GM19438 (cell line): ENCODE results near the gene GSTO1.
A peak's percentile ranks its signal among the peaks of the same experiment; 100 is the strongest.

Experiments used
- ATAC-seq: cut with Tn5 transposase; IDR thresholded peaks from one replicate; pipeline ENCODE4 v1.9.1; 2021; ENCODE audit warnings: low read depth; ENCODE audit not compliant: unreplicated experiment

Gene GSTO1

DNA sequence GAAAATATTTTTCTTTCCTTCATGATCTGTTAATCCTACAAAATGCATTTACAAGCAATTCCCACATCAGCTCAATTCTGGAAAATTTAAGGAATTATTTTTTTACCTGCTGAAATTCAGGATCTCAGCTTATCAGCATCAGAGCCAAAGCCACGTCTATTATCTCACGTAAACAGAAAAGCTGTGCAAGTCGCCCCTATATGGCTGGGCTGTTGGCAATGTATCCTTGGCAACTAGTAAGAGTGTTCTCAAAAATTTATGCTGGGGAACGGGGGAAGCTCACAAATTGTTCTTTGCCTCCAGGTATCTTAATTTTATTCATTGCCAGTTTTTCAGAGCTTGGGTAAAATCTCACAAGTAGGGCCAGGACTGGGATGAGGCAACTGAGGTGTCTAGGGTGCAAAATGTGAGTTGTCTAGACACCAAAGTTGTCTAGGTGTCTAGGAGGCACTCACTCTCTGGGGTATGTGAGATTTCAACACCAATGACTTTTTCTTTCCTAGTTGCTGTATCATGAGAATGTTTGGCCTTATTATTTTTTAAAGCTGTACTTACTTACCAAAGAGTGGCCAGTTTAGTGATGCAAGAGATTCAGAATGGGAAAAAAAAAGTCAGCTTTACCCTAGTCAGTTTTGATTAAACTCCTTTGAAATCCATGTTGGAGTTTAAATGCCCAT lies 19.3 kb downstream of the GSTO1 start:
- ATAC-seq, result no peak

DNA sequence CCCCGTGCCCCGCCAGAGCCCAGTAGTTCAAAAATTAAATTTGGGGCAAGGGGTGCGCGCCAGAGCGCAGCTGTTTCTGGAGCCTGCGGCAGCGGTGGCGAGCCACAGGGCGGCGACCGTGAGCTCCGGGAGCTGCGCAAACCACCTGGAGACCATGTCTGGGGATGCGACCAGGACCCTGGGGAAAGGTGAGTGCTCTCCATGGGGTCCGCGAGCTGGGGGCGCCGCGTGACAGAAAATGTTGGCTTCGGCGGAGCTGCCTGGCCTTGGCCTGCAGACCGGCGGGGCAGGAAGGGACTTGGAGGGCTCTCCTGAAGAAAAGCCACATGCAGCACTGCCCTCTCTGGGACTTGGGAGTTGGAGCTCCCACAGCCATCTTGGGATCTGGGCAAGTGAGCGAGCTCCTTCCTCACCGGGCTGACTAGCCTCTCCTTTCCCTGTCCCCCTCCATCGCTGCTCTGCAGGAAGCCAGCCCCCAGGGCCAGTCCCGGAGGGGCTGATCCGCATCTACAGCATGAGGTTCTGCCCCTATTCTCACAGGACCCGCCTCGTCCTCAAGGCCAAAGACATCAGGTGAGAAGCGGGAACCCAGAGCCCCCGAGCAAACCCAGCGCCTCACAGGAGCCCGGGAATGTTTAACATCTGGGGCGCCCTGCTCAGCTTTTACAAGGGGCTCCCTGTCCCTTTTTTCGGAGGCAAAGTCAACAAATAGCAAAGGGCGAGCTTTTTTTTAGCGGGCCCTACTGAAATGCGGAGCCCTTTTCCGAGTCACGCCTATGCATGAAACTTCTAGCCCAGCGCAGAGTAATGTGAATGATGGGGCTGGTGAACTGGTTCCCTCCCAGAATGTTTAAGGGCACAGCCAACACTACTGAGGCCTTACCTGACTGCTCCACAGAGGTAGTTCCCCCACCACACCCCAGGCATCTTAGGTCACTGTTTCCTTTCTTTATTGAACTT lies 20.4 kb downstream of the GSTO1 start:
- ATAC-seq, result peak; percentile 75

DNA sequence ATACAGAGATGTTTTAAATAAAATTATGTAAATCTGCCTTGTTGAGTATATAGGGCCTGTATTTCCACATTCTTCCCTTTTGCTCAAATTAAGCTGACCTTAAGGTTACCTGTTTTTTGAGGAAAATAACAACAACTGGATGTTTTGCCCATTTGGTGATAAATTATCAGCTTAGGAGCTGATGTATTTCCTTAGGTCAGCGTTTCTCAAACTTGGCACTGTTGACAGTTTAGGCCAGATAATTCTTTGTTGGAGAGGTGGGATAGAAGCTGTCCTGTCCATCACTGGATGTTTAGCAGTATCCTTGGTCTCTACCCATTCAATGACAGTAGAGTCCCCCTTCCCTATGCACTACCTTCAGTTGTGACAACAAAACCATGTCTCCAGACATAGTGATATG lies 21.5 kb downstream of the GSTO1 start:
- no peak for ATAC-seq

DNA sequence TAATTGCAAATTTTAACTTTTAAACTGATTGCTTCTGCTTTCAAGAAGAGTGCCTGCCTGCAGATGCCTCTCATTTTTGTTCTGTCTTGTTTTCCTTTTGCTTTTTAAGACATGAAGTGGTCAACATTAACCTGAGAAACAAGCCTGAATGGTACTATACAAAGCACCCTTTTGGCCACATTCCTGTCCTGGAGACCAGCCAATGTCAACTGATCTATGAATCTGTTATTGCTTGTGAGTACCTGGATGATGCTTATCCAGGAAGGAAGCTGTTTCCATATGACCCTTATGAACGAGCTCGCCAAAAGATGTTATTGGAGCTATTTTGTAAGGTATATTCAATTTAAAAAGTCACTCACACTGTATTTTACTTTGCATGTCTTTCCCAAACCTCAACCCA lies 23.1 kb downstream of the GSTO1 start:
- ATAC-seq, result no peak

DNA sequence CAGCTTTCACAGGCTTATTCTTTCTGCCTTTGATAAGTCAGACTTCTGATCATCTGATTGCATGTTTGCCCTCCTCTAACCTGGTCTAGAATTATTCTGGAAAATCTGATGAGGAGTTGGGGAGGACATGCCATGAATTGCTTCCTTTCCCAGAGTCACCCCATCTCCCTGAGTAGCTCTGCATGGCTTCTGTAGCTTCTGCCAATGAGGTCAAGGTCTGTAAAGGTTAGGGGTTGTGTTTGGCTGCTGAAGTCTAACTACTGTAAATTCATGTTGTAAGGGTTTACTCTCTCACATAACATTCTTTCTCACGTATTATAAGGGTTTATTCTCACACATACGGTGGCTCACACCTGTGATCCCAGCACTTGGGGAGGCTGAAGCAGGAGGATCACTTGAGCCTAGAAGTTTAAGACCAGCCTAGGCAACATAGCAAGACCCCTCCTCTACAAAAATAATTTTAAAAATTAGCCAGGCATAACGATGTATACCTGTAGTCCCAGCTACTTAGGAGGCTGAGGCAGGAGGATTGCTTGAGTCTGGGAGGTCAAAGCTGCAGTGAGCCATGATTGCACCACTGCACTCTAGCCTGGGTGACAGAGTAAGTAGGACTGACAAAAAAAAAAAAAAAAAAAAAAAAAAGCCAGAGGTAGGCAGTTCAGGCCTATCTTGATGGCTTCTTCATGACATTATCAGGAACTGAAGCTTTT lies 25.0 kb downstream of the GSTO1 start:
- ATAC-seq, result no peak

DNA sequence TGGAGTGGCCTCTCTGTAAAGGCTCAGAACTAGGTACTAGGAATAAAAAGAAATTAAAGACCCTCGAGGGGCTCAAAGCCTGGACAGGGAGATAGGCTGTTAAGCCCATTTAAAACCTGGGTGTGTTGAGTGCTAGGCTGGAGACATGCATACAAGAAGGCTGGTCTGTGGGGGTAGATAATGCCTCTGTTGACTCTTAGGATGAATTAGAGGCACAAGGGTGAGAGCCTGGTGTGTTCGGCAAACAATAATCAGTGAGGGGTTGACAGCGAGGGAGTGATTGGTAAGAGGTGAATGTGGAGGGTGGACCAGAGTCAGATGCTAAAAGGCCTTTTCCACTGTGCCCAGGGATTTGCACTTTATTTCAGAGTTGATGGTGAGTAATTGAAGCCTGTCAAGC lies 27.0 kb downstream of the GSTO1 start:
- ATAC-seq, result no peak

DNA sequence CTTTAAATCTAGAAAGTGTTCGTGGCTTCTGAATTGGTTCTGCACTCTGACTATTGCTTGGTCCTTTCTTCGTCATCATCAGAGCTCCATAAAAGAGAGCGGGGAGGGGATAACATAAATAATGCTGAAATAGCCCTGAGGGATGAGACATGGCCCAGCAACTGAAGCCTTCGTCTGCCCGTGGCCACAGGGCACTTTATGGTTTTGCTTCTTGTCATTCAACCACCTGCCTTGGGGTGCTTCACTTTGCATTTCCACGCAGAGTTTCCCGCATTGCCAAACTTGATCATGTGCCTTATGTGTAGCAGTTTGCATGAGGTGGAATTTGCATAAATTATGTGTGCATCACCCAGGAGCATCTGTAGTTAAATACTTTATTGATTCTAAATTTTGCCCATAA lies 30.2 kb downstream of the GSTO1 start:
- no peak for ATAC-seq

DNA sequence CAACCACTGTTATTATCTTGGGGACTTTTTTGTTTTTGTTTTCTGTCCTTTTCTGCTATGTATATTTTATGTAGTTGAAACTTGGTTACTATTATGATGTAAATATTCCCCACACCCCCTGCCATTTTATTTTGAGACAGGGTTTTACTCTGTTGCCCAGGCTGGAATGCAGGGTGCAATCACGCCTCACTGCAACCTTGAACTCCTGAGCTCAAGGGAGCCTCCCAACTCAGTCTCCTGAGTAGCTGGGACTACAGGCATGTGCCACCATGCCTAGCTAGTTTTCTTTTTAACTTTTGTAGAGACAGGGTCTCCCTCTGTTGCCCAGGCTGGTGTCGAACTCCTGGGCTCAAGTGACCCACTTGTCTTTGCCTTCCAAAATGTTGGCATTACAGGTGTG lies 32.2 kb downstream of the GSTO1 start:
- ATAC-seq, result no peak

DNA sequence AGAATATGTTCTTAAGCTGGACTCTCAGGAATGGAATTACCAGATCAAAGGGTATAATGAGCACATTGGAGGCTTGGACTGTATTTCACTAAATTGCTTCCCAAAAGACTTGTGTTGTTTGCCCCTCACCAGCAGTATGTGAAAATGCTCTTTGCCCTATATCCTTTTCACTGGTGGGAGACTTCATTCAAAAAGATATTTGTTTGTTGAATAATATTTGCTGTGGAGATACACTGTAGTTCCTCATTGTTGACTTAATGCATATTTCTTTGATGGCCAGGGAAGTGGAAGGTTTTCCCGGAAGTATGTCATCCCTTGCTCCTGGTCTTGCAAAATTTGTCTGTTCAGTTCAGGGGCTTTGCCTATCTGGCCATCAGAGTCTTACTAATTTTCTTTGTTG lies 33.7 kb downstream of the GSTO1 start:
- ATAC-seq, result no peak

DNA sequence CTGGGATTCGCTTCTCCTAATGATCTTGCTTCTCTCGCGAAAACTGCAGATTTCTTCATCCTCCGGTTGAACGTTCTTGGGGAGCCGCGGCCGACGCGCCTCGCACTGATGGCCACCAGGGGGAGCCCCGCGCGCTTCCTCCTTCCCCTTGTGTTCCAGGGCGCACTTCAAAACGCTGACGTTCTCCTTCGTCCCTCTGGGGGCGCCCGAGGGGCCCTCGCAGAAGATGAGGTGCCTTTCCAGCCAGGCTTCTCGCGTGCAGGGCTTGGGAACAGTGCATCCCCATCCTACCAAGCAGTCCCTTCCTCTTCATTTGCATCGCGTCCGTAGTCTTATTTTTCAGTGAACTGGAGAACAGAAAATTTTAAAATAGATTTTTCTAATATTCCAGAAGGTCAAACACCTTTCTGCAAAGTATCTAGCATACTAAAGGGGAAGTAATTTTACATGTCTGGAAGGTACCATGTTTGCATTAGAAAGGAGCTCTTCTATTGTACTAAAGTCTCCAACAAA lies 36.8 kb downstream of the GSTO1 start:
- peak; percentile 97 for ATAC-seq

DNA sequence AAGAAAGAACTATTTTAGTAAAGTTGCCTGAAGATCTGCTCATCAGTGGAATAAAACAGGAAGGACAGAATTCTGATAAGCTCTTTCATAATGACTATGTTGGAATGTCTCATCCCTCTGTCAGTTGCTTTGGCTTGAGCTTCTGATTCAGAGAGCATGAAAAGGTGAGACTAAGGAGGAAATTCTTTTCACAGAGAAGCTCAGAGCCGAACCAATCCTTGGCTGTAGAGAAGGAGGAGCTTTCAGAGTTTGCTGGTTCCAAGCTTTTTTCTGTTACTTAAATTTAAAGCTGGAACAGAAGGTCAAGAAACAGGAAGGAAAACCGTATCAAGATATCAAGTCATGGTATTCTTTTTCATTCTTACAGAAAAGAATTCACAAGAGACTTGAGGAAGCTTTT lies 38.3 kb downstream of the GSTO1 start:
- no peak for ATAC-seq

DNA sequence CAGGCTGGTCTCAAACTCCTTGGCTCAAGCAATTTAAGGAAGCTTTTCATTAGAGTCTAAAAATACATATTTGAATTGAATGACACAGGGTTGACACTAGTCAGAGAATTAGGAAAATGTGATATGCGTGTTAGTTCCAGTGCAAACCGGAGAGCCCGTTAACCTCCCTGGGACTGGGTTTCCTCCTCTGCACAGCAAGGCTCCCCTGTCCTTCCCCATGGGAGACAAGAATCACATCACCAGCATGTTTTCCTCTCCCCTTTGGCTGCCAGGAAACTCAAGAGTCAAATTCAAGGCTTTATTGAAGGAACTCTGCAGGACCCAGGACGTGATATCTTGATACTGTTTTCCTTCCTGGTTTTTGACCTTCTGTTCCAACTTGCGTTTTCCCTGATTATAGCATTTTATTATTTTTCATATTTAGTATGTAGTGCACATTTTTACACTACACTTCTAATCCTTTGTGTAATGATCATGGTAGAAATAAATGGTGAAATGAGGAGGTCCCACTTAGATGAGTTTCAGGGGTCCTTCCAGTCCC lies 39.2 kb downstream of the GSTO1 start:
- no peak for ATAC-seq

DNA sequence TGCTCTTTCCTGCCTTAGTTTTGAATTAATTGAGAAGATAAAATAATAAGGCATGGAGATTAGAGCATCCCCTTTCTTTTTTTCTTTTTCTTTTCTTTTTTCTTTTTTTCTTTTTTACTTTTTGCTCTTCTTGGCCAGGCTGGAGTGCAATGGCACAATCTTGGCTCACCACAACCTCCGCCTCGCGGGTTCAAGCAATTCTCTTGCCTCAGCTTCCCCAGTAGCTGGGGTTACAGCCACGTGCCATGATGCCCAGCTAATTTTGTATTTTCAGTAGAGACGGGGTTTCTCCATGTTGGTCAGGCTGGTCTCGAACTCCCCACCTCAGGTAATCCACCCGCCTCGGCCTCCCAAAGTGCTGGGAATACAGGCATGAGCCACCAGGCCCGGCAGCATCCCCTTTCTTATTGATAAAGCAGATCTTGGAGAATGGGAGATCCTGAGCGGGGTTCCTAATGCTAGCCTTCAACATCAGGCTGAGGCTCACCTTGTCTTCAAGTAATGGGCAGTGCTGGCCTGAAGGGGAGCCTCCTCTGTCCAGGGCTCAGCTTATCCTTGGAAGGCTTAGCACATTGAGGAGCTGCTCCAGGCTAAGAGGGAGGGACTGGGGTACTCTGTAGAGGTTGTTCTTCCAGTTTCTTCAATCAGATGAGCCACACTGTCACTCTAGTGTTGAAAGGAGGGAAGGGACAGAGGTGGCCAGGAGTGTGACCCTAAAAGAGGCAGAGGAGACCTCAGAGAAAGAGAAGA lies 42.2 kb downstream of the GSTO1 start:
- ATAC-seq, result no peak

DNA sequence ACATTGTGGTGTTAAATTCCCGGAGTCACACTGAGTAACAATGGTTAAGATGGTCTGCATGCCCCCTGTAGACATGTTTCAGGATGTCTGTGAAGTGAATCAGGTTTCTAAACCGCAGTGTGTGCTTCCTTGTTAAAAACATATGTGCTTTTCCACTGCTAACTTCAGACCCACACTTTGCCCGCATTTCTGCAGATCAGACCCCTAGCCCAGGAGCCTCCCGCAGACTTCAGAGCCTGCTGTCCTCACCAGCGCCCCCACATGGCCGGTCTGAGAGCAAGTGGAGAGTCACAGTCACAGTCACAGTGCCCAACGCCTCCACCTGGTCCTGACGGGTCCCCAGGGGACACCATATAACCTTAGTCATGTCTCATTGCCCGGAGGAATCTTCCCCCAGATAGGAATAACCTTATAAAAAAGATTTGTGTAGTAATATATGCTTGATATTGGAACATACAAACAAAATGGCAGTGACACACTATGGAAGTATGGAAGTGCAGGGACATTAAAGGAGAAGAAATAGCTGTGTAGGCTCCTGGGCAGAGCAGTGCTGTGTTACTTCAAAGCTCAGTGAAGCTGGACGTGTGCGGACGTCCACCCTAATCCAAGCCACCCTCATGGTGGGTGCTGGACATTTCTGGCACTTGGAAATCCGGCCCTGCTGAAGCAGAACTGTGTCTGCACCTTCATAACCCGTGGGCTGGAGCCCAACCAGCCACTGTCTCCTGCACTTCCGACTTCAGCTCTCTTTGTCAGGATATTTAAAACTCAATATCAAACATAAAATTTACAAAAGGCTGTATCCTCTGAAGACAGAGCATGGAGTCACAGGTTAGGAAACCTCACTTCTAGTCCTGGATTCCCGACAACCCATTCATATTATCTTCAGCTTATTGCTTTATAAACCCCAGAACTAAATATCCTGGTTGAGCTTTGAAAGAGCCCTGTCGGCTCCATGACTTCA lies 43.3 kb downstream of the GSTO1 start:
- no peak for ATAC-seq

DNA sequence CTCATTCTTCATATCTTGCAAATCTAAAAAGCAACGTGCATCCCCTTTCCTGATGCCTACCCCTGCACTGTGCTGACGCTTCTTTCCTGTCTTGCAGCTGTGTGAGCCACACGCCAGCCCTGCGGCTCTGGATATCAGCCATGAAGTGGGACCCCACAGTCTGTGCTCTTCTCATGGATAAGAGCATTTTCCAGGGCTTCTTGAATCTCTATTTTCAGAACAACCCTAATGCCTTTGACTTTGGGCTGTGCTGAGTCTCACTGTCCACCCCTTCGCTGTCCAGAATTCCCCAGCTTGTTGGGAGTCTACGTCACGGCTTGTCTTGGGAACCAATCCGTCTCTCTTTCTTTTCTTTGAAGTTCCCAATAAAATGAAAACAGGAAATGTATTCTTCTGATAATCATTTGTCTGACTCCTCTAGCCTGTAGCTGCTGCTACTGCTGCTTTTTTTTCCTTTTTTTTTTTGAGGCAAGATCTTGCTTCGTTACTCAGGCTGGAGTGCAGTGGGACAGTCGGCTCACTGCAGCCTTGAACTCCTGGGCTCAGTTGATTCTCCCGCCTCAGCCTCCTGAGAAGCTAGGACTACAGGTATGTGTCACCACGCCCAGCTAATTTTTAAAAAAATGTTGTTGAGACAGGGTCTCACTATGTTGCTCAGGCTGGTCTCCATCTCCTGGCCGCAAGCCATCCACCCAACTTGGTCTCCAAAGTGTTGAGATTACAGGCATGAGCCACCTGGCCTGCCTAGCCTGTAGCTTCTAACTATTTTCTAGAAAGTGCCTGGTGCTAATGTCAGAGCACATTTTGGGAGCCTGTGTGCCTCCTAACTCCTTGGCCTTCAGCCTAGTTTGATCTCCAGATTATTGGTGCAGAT lies 44.6 kb downstream of the GSTO1 start:
- ATAC-seq, result no peak

DNA sequence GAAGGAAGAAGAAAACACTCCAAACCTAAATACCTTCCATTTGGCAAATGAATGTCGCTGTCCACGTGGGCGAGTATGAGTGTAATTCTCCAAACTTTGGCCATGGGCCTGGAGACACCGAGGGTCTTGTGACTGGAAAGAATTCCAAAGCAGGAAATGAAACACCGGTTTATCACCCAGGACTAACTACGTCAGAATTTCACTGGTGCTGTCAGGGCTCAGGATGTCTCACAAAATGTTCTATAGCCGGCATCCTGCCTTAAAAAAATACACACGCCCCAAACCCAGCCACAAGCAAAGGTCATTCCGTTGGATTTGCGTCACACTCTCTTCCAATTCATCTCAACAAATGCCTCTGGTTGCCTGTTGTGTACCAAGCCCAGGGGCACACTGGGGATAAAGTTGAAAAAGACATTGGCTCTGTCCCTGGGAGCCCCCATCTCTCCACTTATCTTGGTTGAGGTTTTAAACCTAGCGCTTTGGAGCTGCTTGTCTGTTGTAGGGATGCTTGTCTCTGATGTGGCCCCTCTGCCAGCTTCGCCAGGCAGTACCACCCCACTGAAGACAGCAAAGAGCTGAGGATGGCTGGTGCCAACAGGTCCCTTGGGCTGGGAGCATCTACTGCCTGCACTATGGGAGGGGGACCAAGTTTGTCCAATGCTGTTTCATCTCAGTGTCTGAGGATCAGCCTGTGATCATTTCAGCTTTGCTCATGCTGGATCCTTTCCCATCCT lies 45.5 kb downstream of the GSTO1 start:
- ATAC-seq, result no peak

DNA sequence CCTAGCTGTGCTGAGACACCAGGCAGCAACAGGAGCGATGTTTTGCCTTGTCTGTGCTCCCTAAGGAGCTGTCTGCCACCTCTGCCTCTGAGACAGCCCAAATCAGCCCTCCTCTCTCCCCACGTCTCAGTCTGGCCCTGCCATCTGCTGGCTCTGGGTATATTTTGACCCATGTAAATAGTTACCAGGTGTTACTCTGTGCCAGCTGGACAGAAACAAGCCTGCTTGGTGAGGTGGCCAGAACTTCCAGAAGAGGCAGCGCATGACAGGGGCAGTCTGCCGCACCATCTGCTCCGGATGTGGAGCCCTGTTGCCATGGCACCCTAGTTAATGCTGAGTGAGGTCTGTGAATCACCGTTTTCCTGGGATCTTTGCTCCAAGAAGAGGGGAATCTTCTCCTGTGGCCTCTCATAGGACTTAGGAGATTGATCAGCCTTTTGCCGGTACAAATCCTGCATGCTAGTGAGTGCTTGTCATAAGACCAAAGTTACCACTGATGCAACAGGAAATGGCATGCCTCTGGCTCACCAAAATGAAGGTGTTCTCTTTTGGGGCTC lies 46.1 kb downstream of the GSTO1 start:
- ATAC-seq, result no peak
